IMR-90 (cell line): ENCODE results near the gene DOCK6. TPM values are rescaled to one million over a fixed set of nuclear protein-coding genes. Genes with fewer than 3 reads are reported as not detected.

Experiments used
- ATAC-seq: fragments of 200-7000 bp; cut with Tn5 transposase; 2 replicates; pipeline ENCODE4 v1.9.1; 2020; ENCODE audit warnings: low read depth, mild to moderate bottlenecking, moderate library complexity
- BruUV-seq: library from RNA; stranded (reverse); fragments of 400-500 nt; replicated peaks from 2 replicates; lab custom pipeline; 2021; lab: Mats Ljungman, UMichigan
- CTCF ChIA-PET: fragments of 300-600 bp; formaldehyde crosslinking; extraction: SDS; loops from one replicate; lab custom pipeline; 2021; ENCODE audit warnings: antibody characterized with exemption; lab: Yijun Ruan, JAX
- POLR2A ChIA-PET: fragments of 300-600 bp; sonication (Branson Sonifier 250); formaldehyde crosslinking; loops from one replicate; lab custom pipeline; 2022; ENCODE audit warnings: antibody characterized with exemption; ENCODE audit not compliant: unreplicated experiment; lab: Charles Lee
- DNase-seq: peaks from one replicate; pipeline ENCODE4 v3.0.0; 2013
- H2AFZ ChIP-seq: replicated peaks from 2 replicates; pipeline ENCODE3; 2013; ENCODE audit warnings: low read length, mild to moderate bottlenecking; ENCODE audit not compliant: poor library complexity
- H2AK5ac ChIP-seq: 2 replicates; pipeline ENCODE4 v1.6.1; 2013; ENCODE audit warnings: low read depth, low read length, inconsistent platforms
- H2AK9ac ChIP-seq: replicated peaks from 2 replicates; pipeline ENCODE3; 2013; ENCODE audit warnings: mild to moderate bottlenecking, low read depth, low read length, moderate library complexity; ENCODE audit not compliant: poor library complexity
- H2BK120ac ChIP-seq: 2 replicates; pipeline ENCODE4 v1.6.1; 2013; ENCODE audit warnings: low read depth, low read length, inconsistent platforms
- H2BK15ac ChIP-seq: 3 replicates; pipeline ENCODE4 v1.6.1; 2013; ENCODE audit warnings: low read depth, low read length, inconsistent platforms
- H2BK20ac ChIP-seq: 2 replicates; pipeline ENCODE4 v1.6.1; 2013; ENCODE audit warnings: low read depth, mild to moderate bottlenecking, inconsistent platforms, low read length, moderate library complexity
- H2BK5ac ChIP-seq: 2 replicates; pipeline ENCODE4 v1.6.1; 2013; ENCODE audit warnings: mild to moderate bottlenecking, low read depth, low read length, inconsistent platforms; ENCODE audit not compliant: poor library complexity, severe bottlenecking
- H3K14ac ChIP-seq: replicated peaks from 2 replicates; pipeline ENCODE4 v1.6.1; 2013; ENCODE audit warnings: low read depth, low read length, inconsistent platforms
- H3K18ac ChIP-seq: 2 replicates; pipeline ENCODE4 v1.6.1; 2013; ENCODE audit warnings: low read depth, low read length, control low read depth
- H3K23ac ChIP-seq: 2 replicates; pipeline ENCODE4 v1.6.1; 2013; ENCODE audit warnings: low read depth, low read length, inconsistent platforms
- H3K27ac ChIP-seq: 2 replicates; pipeline ENCODE4 v1.5.1; 2013; ENCODE audit warnings: mild to moderate bottlenecking, control low read depth, low read length; ENCODE audit not compliant: insufficient read depth
- H3K27me3 ChIP-seq: 2 replicates; pipeline ENCODE4 v1.6.1; 2013; ENCODE audit warnings: low read length; ENCODE audit not compliant: control insufficient read depth, insufficient read depth
- H3K36me3 ChIP-seq: 2 replicates; pipeline ENCODE4 v1.6.1; 2013; ENCODE audit warnings: low read length, mixed read lengths; ENCODE audit not compliant: control insufficient read depth, insufficient read depth
- H3K4ac ChIP-seq: 2 replicates; pipeline ENCODE4 v1.6.1; 2013; ENCODE audit warnings: low read depth, low read length, inconsistent platforms
- H3K4me1 ChIP-seq: 2 replicates; pipeline ENCODE4 v1.6.1; 2013; ENCODE audit warnings: low read length, mixed read lengths; ENCODE audit not compliant: control insufficient read depth, insufficient read depth
- H3K4me2 ChIP-seq: 2 replicates; pipeline ENCODE4 v1.6.1; 2013; ENCODE audit warnings: low read depth, mild to moderate bottlenecking, control low read depth, low read length, moderate library complexity
- H3K4me3 ChIP-seq: 2 replicates; pipeline ENCODE4 v1.5.1; 2013; ENCODE audit warnings: low read depth, mild to moderate bottlenecking, control low read depth, low read length, moderate library complexity; ENCODE audit not compliant: insufficient read depth
- H3K56ac ChIP-seq: 2 replicates; pipeline ENCODE4 v1.6.1; 2013; ENCODE audit warnings: low read length, inconsistent platforms; ENCODE audit not compliant: insufficient read depth; ENCODE audit errors: extremely low read depth
- H3K79me1 ChIP-seq, 2 experiments: 2 replicates each; pipeline ENCODE4 v1.6.1; 2013; ENCODE audit warnings: low read length in 2 of 2, inconsistent platforms in 1 of 2, low read depth in 1 of 2
- H3K9ac ChIP-seq: 2 replicates; pipeline ENCODE4 v1.6.1; 2013; ENCODE audit warnings: low read depth, low read length, control low read depth
- H3K9me1 ChIP-seq: 2 replicates; pipeline ENCODE4 v1.6.1; 2013; ENCODE audit warnings: low read length, inconsistent platforms; ENCODE audit not compliant: insufficient read depth
- H3K9me3 ChIP-seq: 2 replicates; pipeline ENCODE4 v1.6.1; 2013; ENCODE audit warnings: low read length; ENCODE audit not compliant: control insufficient read depth, insufficient read depth
- H4K20me1 ChIP-seq: 2 replicates; pipeline ENCODE4 v1.6.1; 2013; ENCODE audit warnings: low read length, inconsistent platforms; ENCODE audit not compliant: insufficient read depth
- H4K5ac ChIP-seq: 2 replicates; pipeline ENCODE4 v1.6.1; 2013; ENCODE audit warnings: mild to moderate bottlenecking, low read depth, low read length, control low read depth
- H4K8ac ChIP-seq, 2 experiments: 2 replicates each; pipeline ENCODE4 v1.6.1; 2013; ENCODE audit warnings: low read depth in 2 of 2, low read length in 2 of 2, control low read depth in 1 of 2, inconsistent platforms in 1 of 2
- H4K91ac ChIP-seq: 2 replicates; pipeline ENCODE4 v1.6.1; 2013; ENCODE audit warnings: low read depth, low read length, inconsistent platforms; ENCODE audit not compliant: insufficient read depth
- BHLHE40 ChIP-seq: fragments of 150-350 bp; IDR thresholded peaks from 2 replicates; pipeline ENCODE4 v1.6.1; 2016; ENCODE audit warnings: mild to moderate bottlenecking, low read depth, low read length
- CEBPB ChIP-seq: IDR thresholded peaks from 2 replicates; pipeline ENCODE4 v1.6.1; 2012; ENCODE audit warnings: low read depth, low read length, improper control_type of control experiment
- CHD1 ChIP-seq: IDR thresholded peaks from 2 replicates; pipeline ENCODE4 v1.6.1; 2012; ENCODE audit warnings: low read depth, low read length, improper control_type of control experiment
- CTCF ChIP-seq: conservative IDR thresholded peaks from 2 replicates; pipeline ENCODE4 v1.5.1; 2012; ENCODE audit warnings: mild to moderate bottlenecking, low read depth, low read length, improper control_type of control experiment
- FOS ChIP-seq: fragments of 150-350 bp; IDR thresholded peaks from 2 replicates; pipeline ENCODE4 v1.6.1; 2016; ENCODE audit warnings: low read depth, low read length
- MAFK ChIP-seq: IDR thresholded peaks from 2 replicates; pipeline ENCODE4 v1.6.1; 2012; ENCODE audit warnings: low read depth, low read length, improper control_type of control experiment
- MAZ ChIP-seq: IDR thresholded peaks from 2 replicates; pipeline ENCODE4 v1.6.1; 2012; ENCODE audit warnings: low read depth, mild to moderate bottlenecking, low read length, improper control_type of control experiment, moderate library complexity, borderline replicate concordance
- MXI1 ChIP-seq: IDR thresholded peaks from 2 replicates; pipeline ENCODE4 v1.6.1; 2012; ENCODE audit warnings: low read depth, mild to moderate bottlenecking, low read length, moderate library complexity, borderline replicate concordance
- NFE2L2 ChIP-seq: fragments of 150-350 bp; IDR thresholded peaks from 2 replicates; pipeline ENCODE4 v1.6.1; 2016; ENCODE audit warnings: low read depth, mild to moderate bottlenecking, low read length
- POLR2A ChIP-seq: IDR thresholded peaks from 2 replicates; pipeline ENCODE4 v1.6.1; 2012; ENCODE audit warnings: mild to moderate bottlenecking, low read depth, low read length
- RAD21 ChIP-seq: IDR thresholded peaks from 2 replicates; pipeline ENCODE4 v1.6.1; 2012; ENCODE audit warnings: low read length, improper control_type of control experiment
- RCOR1 ChIP-seq: IDR thresholded peaks from 2 replicates; pipeline ENCODE4 v1.6.1; 2012; ENCODE audit warnings: mild to moderate bottlenecking, low read length, improper control_type of control experiment; ENCODE audit not compliant: insufficient replicate concordance
- RFX5 ChIP-seq: IDR thresholded peaks from 2 replicates; pipeline ENCODE4 v1.8.0; 2012; ENCODE audit warnings: low read depth, mild to moderate bottlenecking, low read length, moderate library complexity
- SMC3 ChIP-seq: fragments of 150-350 bp; IDR thresholded peaks from 2 replicates; pipeline ENCODE4 v1.6.1; 2016; ENCODE audit warnings: low read depth, mild to moderate bottlenecking, antibody characterized with exemption, low read length, moderate library complexity
- USF2 ChIP-seq: fragments of 150-350 bp; IDR thresholded peaks from 2 replicates; pipeline ENCODE4 v1.6.1; 2017; ENCODE audit warnings: mild to moderate bottlenecking, antibody characterized with exemption, low read length, low read depth
- WGBS, 2 experiments: methylation state at CpG; one replicate each; pipeline versions ENCODE4 v1.1.5 to v1.1.7; 2013; ENCODE audit warnings: missing lambda C conversion rate in 2 of 2; ENCODE audit not compliant: insufficient read length in 1 of 2; ENCODE audit errors: extremely low coverage in 2 of 2; 5-methylcytosine and 5-hydroxymethylcytosine counted together
- dilution Hi-C: fragments of 300-500 bp; cut with HindIII; formaldehyde crosslinking; loops from one replicate; pipeline ENCODE4 v1.14.3; 2018; ENCODE audit warnings: low sequenced_read_pairs; ENCODE audit not compliant: unreplicated experiment
- in situ Hi-C: fragments of 300-500 bp; cut with MboI; formaldehyde crosslinking; loops from 3 replicates; pipeline ENCODE4 v1.14.3; 2019; ENCODE audit warnings: low sequenced_read_pairs, inconsistent platforms, mixed read lengths
- intact Hi-C: fragments of 100-400 bp; cut with micrococcal nuclease; formaldehyde crosslinking; loops from 2 replicates; pipeline ENCODE4 v1.10.0; 2022
- polyA plus RNA-seq, 3 experiments: library from polyadenylated mRNA; depleted of rRNA; stranded (reverse); fragments of >200 nt; gene quantifications; 2 replicates each; pipeline ENCODE4 v1.2.3, GENCODE V29; 2012; ENCODE audit warnings: low replicate concordance in 1 of 3
- total RNA-seq: library from RNA; depleted of rRNA; stranded (reverse); fragments of >200 nt; gene quantifications from 2 replicates; pipeline ENCODE4 v1.2.3, GENCODE V29; 2012
- TF ChIP-seq, protein P1 (sequence below): fragments of 150-350 bp; IDR thresholded peaks from 2 replicates; pipeline ENCODE4 v1.6.1; 2016; ENCODE audit warnings: low read depth, mild to moderate bottlenecking, low read length, moderate library complexity, borderline replicate concordance

Gene DOCK6
- total and polyA plus RNA-seq, 2 of the 4 experiments (the other 2 are of a cell fraction): 5.0 to 18.4 TPM

GRCh38 chr19:11284515-11284914, 22.2 kb upstream of the DOCK6 start:
- H3K36me3 ChIP-seq: no peaks in the 10 kb centered on the region
- H2BK20ac ChIP-seq: no peak overlapping the region
- no peak overlapping the region for H3K4me3 ChIP-seq
- no peaks in the 10 kb centered on the region for H3K9me1 ChIP-seq
- H4K8ac ChIP-seq: no peak overlapping the region
- no peak overlapping the region for H4K91ac ChIP-seq
- no peak overlapping the region for H2AK9ac ChIP-seq
- H3K18ac ChIP-seq: no peak overlapping the region
- no peaks in the 10 kb centered on the region for H4K20me1 ChIP-seq
- no peak overlapping the region for H3K27ac ChIP-seq
- no peak overlapping the region for H2BK120ac ChIP-seq
- H3K23ac ChIP-seq: no peak overlapping the region
- H3K79me1 ChIP-seq: no peaks in the 10 kb centered on the region
- ATAC-seq: no peak
- no peak overlapping the region for H2BK5ac ChIP-seq
- no peak overlapping the region for H3K56ac ChIP-seq
- no peak overlapping the region for H4K5ac ChIP-seq
- H3K14ac ChIP-seq: no peak overlapping the region
- H2AFZ ChIP-seq: no peak overlapping the region
- no peak for DNase-seq
- no peak overlapping the region for H3K4ac ChIP-seq
- ChIA-PET CTCF (interaction anchor here (1.8 kb wide), 1 partner anchor 9 kb away, joined by 7 read pairs; no protein-coding TSS in a partner anchor), POLR2A (no interaction called here)
- H2AK5ac ChIP-seq: no peak overlapping the region
- dilution Hi-C loops: no loop called here
- WGBS, 2 experiments: no CpG with 5 or more reads among the region's 6 CpGs
- H3K4me2 ChIP-seq: no peak overlapping the region
- H3K9me3 ChIP-seq: no peaks in the 10 kb centered on the region
- TF ChIP-seq MXI1 (no peak), RCOR1 (no peak), BHLHE40 (no peak), CTCF (no peak), MAZ (no peak), NFE2L2 (no peak), FOS (no peak), RAD21 (no peak), POLR2A (no peak), MAFK (no peak), RFX5 (no peak), SMC3 (no peak), USF2 (no peak), CHD1 (no peak), CEBPB (no peak)
- TF ChIP-seq, protein P1, sequence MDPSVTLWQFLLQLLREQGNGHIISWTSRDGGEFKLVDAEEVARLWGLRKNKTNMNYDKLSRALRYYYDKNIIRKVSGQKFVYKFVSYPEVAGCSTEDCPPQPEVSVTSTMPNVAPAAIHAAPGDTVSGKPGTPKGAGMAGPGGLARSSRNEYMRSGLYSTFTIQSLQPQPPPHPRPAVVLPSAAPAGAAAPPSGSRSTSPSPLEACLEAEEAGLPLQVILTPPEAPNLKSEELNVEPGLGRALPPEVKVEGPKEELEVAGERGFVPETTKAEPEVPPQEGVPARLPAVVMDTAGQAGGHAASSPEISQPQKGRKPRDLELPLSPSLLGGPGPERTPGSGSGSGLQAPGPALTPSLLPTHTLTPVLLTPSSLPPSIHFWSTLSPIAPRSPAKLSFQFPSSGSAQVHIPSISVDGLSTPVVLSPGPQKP: no peak
- no peak overlapping the region for H3K9ac ChIP-seq
- in situ Hi-C loops: no loop called here
- no peaks in the 10 kb centered on the region for H3K4me1 ChIP-seq
- BruUV-seq: no TSS peak
- peaks cover 3% of the 10 kb centered on the region; the same call in 1 of the 2 replicates for H3K27me3 ChIP-seq
- no peak overlapping the region; the same call in 2 of the 3 replicates for H2BK15ac ChIP-seq
- intact Hi-C loops: no loop called here
